ENCODE results near the gene DLG2.
"Not testable (repeated sequence)": the region's sequence is repeated elsewhere in the genome, so short reads cannot be mapped to it uniquely, and the experiment has no call there.

The DLG2 gene

DNA sequence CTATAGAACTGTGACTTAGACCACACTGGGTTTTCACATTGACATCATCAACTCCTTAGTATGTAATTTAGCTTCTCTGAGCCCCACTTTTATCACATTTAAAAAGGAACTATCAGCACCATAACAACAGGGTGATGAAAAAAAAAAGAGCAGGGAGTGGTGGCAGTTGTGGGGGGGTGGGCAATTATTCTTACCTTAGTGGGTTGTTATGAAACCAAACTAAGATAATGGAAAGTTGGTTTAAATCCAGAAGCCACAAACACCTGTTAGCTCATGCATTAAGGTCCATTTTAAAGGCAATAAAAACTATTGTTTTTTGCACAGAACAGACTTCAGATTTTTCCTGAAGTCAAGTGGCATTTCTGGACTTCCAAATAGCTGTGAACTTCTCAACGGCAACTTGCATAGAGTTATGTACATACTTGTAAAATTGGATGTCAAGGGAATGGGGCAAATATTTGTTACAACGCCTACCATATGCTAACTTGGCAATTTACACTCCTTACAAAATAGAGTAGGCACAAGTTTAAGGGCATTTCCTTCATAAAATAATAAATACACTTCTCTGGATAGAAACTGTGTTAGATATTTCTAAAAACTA is 793.6 kb downstream of the DLG2 start:
- no peak for DNase-seq (ENCODE audit: low read depth)

DNA sequence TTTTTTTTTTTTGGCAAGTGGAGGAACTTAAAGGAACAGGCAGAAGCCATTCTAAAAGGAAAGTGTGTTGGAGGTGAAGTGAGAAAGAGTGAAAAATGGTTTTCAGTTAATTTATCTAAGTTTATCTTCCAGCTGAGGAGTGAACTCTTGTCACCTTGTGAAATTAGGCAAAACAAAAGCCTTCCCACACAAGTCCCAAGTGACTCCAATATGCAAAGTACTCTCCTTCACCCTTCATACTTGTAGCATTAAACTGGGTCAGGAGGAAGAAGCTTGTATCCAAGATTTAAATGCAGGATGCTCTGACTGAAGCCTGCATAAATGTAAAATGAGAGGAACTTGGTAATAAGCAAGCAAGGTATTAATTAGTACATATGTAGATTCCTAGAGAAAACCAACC is 796.8 kb downstream of the DLG2 start:
- DNase-seq (ENCODE audit: low read depth), result no peak

DNA sequence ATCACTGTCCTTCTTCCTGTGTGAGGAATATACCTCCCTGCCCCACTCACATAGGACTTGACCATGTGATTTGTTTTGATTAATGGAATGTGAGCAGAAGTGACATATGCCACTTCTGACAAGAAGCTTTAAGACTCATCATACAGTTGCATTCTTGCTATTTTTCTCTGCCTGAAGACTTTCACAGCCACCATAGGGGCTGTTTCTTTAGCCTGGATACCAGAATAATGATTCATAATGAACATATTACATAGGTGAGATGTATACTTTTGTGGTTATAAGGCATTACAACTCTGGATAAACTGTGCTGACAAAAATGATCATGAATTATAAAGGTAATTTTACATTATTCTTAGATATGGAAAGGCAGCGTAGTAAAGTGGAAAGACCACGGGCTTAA is 798.0 kb downstream of the DLG2 start:
- DNase-seq (ENCODE audit: low read depth), result no peak

DNA sequence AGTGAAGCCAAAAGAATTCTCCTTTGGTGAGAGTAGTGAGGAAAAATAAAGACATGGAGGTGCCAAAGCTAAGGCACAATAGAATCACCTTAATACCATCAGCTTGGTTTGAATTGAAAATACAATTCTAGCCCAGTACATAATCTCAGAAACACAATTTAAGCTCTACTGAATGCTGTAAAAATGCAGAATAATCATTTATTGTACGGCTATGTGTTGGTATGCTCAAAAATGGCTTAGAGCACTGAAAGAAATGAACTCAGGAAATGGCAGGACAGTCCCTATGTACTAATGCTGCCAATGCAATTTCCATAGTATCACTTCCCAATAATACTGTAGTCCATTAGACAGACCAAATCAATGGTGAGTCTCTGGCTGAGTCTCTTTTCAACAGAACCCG is 798.5 kb downstream of the DLG2 start:
- no peak for DNase-seq (ENCODE audit: low read depth)

DNA sequence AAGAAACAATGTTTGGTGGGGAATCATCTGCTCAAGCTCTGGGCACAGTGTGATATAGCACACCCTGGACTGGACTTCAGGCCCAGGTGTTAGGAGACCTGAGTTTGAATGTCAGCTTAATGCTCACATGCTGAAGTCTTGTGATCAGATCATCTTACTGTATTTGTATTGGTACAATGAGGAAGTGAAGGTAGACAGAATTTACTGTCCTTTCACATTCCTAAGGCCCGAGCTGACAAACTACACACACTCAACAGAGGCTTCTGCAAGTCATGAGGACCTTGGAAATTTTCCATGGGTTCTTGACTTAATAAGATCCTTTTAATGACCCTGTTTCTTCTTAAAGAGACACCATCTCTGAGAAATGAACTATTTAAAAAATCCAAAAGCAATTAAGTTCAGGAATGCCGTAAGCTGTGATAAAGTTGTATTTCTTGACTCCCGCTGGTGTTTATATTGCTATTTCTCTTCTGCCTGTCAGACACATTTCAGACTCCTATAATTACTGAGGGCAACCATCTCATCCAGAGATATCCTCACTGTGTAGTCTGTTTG is 802.0 kb downstream of the DLG2 start:
- DNase-seq (ENCODE audit: low read depth), result no peak

DNA sequence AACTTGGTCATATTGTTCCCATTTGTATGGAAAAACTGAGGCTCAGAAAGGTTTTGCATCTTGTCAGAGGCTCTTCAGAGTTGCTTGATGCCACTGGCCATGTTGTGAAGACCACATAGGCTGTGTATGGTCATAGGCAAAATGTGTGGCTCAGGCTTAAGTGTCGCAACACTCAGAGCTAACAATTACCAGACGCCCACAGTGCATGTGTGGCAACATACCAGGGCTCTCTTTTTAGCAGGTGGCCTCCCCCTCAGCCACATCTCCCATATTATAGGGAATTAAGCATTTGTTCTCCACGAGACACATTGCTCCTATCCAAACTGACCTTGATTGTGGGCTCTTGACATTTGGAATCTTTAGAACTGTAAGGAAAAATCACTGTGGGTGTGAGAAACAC is 802.5 kb downstream of the DLG2 start:
- DNase-seq (ENCODE audit: low read depth), result no peak

DNA sequence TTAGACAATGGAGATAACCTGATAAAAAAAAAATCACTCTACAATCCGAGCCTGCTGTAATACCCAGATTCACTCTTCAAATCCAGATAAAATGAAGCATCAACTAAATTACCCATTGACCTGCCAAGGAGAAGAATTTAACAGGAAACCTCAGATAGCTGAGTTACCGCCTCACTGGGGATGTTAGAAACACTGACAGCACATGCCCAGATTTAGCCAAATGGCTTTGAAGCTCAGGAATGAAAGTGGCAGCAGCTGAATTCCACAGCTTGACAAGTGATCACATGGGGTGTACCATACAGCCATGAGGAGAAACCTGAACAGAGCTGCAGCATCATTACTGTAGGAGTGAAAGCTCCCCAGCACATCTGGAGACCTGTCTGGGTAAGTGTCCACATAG is 807.6 kb downstream of the DLG2 start:
- no peak for DNase-seq (ENCODE audit: low read depth)

DNA sequence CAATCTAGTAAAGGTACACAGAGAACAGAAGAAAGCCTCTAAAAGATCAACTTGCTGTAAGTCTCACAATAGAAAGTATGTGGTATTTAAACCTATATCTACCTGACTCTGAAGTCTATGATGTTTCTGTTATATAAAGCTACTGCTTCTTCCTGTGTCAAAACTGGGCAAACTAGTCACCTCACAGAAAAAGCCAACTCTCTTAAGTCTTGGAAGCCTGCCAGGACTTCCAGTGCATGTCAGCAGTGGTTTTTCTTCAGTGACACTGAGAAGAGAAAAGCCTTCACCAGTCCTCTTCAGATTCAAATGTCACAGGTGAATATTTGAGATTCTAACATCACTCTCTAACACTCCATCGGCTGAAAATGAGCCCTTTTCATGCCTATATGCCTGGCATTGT is 808.0 kb downstream of the DLG2 start:
- no peak for DNase-seq (ENCODE audit: low read depth)

DNA sequence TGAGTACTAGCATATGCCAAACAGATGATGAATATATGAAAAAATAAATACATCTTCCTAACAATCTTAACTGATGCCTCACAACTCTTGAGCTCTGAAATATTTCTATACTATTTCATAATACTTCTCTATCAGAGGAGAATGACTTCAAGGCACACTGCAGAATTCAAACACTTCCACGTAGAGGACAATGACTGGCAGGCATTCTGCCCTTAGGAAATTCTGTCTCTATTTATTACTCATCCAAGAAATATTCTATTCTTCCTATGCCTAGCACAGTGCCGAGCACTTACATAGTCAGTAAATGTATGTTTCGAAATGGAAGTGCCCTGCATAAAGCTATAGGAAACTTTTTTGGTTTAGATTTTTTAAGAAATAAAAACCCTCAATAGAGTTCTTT is 809.1 kb downstream of the DLG2 start:
- DNase-seq (ENCODE audit: low read depth), result no peak

DNA sequence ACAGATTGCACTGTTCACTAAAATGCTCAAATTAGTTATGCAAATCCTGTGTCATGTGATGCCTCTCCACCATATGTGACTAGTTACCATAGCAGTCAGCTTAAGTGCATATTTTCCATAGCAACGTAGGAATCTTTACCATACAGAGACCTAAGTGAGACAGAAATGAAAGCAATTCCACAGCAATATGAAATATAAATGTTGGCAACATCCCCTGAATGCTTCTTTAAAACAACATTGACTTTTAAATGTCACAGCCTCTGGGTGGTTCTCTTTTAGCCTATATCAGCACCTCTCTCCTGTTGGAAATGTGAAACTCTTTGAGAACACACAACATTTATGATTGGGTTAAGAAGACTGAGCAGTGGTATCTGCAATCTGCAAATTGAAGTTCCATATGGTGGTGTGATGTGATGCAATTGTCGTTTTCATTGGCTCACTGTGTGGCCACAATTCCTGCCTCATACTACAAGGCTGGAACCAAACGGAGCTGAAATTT is 814.6 kb downstream of the DLG2 start:
- no peak for DNase-seq (ENCODE audit: low read depth)

DNA sequence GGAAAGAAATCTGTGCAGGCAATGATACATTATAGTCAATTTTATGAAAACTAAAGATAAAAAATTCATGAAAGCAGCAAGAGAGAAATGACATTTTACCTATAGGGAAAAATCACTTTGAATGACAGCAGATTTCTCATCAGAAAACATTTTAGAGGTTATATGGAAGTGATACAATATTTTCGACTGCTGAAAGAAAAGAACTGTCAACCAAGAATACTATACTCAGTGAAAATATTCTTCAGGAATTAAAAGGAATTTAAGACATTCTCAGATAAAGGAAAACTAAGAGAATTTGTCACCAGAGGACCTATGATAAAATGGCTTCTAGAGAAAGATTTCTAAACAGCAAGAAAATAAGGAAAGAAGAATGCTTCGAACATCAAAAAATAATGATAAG is 820.8 kb downstream of the DLG2 start:
- no peak for DNase-seq (ENCODE audit: low read depth)

DNA sequence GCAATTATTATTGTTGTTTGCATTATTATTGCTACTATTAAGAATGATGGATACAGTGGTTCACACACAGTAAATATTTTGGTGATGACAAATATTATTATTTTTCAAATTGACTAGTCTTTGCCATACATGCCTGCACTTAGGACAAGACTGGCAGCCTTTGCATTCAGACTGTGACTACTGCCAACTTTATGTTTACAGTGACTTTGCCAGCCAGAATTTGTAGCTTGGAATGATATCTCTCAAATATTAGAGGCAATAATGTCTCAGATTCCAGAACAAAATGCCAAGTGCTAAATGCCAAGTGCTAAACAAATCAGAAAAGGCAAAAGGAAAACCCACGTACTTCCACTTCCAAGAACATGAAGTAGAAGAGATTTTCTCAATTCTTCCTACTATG is 823.1 kb downstream of the DLG2 start:
- DNase-seq (ENCODE audit: low read depth), result no peak

DNA sequence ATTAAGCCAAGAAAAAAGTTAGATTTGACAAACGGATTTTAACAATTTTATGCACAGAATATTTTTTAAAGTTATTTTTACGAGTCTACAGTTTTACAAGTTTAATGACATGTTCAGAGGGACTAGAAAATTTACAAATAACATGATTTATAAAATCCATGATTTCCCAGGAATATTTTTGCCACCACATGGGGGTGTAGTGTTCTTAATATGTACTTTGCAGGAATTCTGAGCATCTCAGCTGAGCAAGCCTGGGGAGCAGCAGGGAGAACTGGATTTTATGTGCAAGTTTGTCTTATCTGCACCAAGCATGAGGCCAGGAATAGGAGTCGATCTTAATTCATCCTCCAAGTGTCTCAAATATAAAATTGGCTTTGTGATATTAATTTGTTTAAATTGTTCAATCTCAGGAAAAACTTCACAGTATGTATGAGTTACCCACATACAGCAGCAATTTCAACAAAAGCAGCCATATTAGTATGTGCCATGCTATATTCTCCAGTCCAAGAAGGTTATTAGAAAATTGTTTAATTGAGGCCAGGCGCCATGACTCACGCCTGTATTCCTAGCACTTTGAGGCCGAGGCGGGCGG is 826.3 kb downstream of the DLG2 start:
- DNase-seq (ENCODE audit: low read depth), result no peak

DNA sequence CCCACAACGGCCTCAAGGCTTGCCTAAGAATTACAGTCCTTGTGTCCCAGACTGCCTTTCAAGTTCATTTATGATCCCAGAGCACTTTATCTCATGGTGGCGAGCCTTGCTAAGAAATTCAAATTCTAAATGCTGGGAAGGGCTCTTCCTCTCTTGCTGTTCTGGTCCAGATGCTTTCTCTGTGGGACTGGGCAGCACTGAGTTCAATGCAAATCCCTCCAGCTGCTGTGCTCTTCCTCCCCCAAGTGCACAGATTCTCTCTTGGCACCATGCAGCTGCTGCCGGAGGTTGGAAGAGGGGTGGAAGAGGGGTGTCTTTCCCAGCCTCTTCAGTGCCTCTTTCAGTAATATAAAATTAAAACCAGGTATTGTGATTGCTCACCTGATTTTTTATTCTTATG is 828.0 kb downstream of the DLG2 start:
- no peak for DNase-seq (ENCODE audit: low read depth)

DNA sequence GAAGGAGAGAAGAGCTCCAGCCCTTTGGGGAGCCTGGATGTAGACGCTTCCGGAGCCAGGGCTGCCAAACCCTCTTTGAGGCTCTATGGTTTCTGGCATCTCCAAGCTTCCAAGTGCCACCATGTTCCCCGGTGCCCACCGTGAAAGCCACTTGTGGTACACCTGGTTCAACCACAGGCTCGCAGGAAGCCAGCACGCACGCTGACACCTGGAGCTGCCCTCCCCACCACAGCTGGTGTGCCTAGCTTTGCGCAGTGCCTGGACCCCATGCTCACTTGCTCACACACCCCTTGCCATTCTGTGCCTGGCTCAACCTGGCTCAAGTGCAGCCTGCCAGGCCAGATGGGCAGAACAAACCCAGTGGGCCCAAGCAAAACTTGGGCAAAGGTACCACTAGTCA is 831.4 kb downstream of the DLG2 start:
- DNase-seq (ENCODE audit: low read depth), result no peak

DNA sequence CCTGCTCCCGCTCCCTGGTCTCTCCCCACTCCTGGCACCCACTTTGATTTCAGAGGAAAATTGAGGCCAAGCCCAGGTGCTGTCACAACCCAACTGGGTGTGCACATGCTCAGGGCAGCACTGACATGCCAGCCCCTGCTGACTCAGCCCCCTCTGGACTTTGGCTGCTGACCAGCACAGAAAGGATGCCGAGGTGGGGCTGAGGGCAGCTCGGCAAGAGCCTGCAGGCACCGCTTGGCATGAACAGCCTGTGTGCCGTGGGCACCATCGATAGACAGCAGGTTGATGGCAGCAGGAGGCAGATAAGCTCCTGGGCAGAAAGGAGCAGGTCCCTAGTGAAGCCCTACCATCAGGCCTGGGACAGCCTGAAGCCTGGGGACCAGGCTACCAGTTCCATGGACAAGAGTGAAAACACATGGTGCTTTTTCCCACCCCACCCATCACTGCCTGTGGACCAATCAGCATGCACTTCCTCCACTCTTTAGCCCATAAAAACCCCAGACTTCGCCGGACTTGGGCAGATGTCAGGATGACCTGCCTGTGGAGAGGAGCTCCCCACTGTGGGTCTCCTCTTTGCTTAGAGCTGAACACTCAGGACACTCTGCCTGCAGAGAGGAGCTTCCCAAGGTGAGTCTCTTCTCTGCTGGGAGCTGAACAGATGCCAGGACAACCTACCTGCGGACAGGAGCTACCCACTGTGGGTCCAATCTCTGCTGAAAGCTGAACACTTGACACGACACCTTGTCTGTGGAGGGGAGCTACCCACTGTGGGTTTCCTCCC is 832.3 kb downstream of the DLG2 start:
- no peak for DNase-seq (ENCODE audit: low read depth)

DNA sequence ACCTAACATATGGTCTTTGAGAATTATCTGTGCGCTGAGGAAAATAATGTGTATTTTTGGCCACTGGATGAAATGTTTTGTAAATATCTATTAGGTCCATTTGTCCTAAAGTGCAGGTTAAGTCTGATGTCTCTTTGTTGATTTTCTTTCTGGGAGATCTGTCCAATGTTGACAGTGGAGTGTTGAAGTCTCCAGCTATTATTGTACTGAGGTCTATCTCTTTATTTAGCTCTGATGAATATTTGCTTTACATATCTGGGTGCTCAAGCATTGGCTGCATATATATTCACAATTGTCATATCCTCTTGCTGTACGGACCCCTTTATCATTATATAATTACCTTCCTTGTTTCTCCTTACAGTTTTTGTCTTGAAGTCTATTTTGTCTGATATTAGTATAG is 833.8 kb downstream of the DLG2 start:
- DNase-seq (ENCODE audit: low read depth), result no peak

DNA sequence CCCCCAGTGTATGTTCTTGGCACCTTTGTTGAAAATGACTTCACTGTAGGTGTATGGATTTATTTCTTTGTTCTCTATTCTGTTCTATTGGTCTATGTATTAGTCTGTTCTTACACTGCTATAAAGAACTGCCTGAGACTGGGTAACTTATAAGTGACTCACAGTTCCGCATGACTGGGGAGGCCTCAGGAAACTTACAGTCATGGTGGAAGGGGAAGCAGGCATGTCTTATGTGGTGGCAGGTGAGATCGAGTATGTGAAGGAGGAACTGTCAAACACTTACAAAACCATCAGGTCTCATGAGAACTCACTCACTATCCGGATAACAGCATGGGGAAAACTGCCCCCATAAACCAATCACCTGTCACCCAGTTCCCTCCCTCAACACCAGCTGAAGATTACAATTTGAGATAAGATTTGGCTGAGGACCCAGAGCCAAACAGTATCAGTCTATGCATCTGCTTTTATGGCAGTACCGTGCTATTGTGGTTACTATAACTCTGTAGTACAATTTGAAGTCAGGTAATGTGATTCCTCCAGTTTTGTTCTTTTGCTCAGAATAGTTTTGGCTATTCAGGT is 836.2 kb downstream of the DLG2 start:
- DNase-seq (ENCODE audit: low read depth), result no peak

DNA sequence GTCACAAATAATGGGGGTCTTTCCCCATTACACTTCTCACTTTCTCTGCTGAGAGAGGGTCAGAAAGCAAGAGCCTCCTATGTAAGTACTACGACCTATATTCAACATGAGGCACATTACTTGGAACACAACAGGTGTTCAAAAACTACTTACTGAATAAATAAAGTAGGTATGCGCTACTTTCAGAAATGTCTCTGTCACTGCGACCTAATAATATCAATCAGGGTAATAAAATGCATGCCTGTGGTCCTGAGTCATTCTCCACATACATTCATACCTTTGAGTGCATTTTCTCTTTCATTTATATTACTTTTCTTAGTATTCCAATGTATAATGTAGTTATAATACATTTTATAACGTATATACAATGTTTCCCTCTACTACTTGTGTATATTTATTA is 838.9 kb downstream of the DLG2 start:
- no peak for DNase-seq (ENCODE audit: low read depth)

DNA sequence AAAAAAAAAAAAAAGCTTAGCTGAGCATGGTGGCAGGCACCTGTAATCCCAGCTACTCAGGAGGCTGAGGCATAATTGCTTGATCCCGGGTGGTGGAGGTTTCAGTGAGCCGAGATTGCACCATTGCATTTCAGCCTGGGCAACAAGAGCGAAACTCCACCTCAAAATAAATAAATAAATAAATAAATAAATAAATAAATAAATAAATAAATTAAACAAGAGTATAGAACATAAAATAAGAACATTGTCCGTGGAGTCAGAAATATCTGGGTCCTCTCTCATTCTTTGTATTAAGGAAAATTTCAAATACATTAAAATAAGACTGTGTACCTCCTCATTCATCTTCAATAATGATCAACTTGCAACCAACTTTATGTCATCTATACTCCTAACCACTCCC is 843.0 kb downstream of the DLG2 start:
- not testable (repeated sequence) for DNase-seq (ENCODE audit: low read depth)

DNA sequence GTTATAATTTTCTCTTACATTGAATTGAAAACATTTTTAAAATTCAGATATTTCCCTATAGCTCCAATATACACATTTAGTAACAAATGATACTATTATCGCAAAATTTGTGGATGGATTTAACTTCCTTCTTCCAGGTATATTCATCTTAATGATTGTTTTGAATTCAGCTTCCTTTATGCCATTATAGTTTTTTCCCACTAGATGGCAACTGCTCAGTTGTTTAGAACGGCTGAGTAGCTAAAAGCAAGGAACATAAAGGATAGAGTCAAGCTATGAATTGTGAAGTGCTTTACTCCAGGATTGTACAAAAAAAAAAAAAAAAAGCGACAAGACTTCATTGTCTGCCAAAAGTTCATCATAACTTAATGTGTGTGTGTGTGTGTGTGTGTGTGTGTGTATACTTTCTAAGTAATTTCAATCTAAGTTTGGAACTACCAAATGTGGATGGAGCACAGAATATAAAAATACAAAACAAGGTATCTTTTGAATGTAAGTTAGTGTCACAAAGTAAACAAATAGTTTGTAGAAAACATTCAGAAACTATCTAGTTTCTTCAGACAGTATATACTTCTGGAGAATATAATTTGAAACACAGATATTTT is 846.4 kb downstream of the DLG2 start:
- no peak for DNase-seq (ENCODE audit: low read depth)

DNA sequence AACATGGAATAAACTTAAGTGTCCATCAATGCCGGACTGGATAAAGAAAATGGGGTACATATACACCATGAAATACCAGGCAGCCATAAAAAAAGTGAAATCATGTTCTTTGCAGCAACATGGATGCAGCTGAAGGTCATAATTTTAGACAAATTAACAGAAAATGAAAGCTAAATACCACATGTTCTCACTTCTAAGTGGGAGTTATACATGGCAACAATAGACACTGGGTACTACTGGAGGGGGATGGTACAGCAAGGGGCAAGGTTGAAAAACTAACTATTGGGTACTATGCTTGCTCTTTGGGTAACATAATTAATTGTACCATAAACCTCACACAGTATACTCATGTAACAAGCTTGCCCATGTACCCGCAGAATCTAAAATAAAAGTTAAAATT is 851.6 kb downstream of the DLG2 start:
- no peak for DNase-seq (ENCODE audit: low read depth)

Measured in stimulated activated CD4-positive, alpha-beta T cell treated with anti-CD3 and anti-CD28 coated beads, Interleukin-2, amount 100 ng/mL, for 4 hours (primary cell).